Gastrocnemius medialis (tissue), 4 donors: ENCODE measurements around the gene MYO3B.

Experiments
- CTCF ChIP-seq, 5 experiments: fragments of 450-650 bp in 3 of 5; fragments of 200-600 bp in 2 of 5; sonication (generic) in 2 of 5; IDR thresholded peaks in 4 of 5; conservative IDR thresholded peaks in 1 of 5; 1 replicate in 4 of 5; 2 replicates in 1 of 5; pipeline ENCODE4 v1.5.1; 2016 to 2019; ENCODE audit warnings: antibody characterized with exemption in 5 of 5, mild to moderate bottlenecking in 3 of 5, moderate library complexity in 3 of 5
- POLR2A ChIP-seq, 2 donors: fragments of 450-650 bp; IDR thresholded peaks; one replicate each; pipeline ENCODE4 v1.6.1; 2017; ENCODE audit warnings: antibody characterized with exemption in 2 of 2, mild to moderate bottlenecking in 2 of 2, moderate library complexity in 2 of 2

GRCh38 chr2:170148161-170148560, 29.8 kb upstream of the MYO3B start:
- TF ChIP-seq CTCF (IDR thresholded peaks at IDR 0.05 in 4 of 5, conservative IDR thresholded peaks at IDR 0.05 in 1 of 5), result no peak
- TF ChIP-seq POLR2A (IDR thresholded peaks at IDR 0.05), result no peak
